Ureter (tissue), 1 donor: ENCODE data around the gene OR52N5. TPM values are rescaled to one million over a fixed set of nuclear protein-coding genes. Genes with fewer than 3 reads are reported as not detected.
A peak's percentile ranks its signal among the peaks of the same experiment; 100 is the strongest.

Source experiments
- DNase-seq: peaks from one replicate; pipeline ENCODE4 v3.0.0-alpha.2; 2020; ENCODE audit warnings: low spot score
- total RNA-seq: library from RNA; stranded (reverse); gene quantifications from one replicate; pipeline ENCODE4 v1.2.4, GENCODE V29; 2023
- donor health status: DM: yes; HTN: yes; CAD: no.

Gene OR52N5
- total RNA-seq = not detected

DNA sequence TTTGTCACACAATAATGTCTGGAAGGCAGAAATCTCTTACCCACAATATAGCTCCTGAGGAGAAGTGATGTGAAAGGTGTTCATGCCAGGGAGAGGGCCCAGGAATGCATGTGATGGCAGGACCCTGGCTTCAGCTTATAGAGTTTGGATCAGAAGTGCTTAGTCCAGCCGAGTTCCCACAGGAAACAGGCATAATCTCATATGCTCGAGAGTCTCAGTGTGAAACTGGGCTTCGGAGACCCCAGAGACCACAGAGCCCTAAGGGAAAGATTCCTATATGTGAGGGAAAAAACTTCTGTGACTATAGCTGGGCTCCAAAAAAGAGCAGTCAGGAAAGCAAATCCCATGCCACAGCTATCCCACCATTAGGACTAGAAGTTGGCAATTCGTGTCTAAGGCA, at the start of gene OR52N5:
Gene OR52N5 (minus strand): TSS at position 101 of the 400 bp plus-strand sequence. CDS start 4,721 bp downstream, outside the sequence.
- DNase-seq = no peak

DNA sequence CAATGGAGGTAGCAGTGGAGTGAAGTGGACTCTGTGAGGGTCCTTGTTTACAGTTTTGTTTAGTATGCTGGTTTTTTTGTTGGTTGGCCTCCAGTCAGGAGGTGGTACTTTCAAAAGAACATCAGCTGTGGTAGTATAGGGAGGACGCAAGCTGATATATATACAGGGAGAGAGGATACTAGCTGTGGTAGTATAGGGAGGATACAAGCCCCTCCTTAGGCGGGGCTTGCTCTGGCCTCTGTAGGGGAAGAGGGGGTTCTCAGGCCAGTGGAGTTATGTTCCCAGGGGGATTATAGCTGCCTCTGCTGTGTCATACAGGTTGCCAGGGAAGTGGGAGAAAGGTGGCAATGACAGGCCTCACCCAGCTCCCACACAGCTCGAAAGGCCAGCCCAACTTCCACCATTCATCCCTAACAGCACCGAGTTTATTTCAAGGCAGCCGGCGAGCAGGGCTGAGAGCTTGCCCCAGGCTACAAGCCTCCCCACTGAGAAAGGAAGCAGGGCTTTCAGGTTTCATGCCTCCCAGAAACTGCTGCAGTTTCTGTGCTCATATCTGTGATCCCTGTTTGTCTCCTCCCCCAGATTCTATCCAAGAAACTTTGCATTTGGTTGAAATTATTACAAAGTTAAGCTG, 48.2 kb upstream of the OR52N5 start:
- DNase-seq = no peak

DNA sequence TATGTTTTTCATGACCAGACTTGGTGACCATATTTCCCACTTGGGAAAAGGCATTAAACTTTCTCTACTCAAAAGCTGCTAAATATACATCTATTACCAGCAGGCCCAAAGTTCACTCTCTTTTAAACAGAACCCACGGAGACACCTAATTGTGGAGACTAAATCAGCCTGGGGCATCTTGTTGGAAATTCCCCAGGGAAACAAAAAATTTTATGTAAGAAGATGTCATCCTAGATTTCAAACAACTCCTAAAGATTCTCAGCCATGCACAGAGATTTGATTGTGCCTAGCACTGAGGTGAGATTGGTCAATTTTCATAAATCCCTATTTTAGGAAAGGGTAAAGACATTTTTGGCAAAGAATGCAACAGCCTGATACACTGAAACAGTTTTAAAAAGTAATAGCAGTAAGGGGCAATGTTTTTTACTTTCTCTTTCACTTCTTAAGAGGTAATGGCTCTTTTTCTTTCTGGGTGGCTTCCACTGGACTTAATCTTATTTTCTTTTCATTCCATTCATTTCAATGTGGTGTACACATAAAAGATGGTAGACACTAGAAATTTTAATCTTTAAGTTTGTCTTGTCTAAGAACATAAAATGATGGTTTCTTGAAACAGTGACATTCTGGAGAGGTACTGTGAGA, 35.2 kb upstream of the OR52N5 start:
- no peak for DNase-seq

DNA sequence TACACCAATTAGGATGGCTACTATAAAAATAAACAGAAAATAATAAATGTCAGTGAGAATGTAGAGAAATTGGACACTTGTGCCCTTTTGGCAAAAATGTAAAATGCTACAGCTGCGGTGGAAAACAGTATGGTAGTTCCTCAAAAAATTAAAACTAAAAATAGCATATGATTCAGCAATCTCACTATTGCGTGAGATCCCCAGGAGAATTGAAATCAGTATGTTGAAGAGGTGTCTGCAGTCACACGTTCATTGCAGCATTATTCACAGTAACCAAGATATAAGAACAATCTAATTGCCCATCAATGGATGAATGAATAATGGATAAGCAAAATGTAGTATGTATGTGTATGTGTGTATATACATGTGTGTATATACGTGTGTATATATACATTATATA, 32.4 kb upstream of the OR52N5 start:
- no peak for DNase-seq

DNA sequence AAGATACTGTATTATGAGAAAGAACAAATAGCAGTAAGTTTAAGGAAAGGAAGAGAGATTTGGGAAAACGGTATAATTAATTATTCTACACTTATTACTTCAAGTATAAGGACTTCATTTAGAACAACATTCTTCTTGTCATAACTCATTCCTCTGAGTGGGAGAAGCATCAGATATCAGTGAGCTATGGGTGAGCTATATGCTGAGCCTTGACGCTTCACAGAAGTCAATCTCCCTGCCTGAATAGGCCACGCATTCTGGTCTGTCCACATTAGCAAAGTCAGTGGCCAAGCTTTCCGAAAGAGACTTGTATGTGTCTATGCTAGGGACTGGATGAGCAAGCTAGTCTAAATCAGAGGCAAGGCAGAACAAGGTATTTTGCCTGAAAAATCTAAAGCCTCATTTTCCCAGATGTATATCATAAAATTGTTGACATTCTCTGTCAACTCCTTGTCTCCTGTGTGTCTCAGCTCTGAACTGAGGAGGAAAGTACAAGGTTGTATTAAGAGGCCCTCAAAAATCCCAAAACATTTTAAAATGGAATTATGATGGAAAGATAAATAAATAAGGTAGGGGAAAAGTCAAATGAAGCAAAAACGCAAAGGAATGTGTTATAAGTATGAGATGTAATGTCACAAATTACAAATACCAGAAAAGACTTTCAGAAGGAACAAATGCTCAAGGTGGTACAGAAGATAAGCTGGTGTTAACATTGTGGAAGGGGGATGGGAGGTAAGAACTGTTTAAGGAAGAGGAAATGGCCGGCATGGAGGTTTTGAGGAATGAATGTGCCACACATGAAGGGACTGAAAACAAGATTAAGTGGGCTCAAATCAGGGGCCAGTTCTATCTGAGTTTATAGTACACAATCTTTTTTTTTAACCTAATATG, 27.0 kb upstream of the OR52N5 start:
- no peak for DNase-seq

DNA sequence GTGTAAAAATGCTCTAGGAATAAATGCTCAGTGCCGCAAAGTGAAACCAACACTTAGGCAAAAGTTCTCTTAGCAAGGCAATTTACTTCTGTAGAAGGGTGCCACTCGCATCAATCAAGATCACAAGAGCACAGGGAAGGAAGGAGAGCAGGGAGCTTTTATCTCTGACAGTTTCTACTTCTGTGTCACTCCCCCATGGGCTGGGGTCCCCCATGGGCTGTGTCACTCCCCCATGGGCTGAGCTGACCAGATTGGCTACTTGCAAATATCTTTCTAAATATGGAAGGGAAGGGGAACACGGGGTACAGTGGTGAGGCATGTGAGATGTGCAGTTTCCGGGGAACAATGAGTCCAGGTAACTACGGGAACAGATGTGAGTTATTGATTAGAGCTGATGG, 26.0 kb upstream of the OR52N5 start:
- no peak for DNase-seq

DNA sequence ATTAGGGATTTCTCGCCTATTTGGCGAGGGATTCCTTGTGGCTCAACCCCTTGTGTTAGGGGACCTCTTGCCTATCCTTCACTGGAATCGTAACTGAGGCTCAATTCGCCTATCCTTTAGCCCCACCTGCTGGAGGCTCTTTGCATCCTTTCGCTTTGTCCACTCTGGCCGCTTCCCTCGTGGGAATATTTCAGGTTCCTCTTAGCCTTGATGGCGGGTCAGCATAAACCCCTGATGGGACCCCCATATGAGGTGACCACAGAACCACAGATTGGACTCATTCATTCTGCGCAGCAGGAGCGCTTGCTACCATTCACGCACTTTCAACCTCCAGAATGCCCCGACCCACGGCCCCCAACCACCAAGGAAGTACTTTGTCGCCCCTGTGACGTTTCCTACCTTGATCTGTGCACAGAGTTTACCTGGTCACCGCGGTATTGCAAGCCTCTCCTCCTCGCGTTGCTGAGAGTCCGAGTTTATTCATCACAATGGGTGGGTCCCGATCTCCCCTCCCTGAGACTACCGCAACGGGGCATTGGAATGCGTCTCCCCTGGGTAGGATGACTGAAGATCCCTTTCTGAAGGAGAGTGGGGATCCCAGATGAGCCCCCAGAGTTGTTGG, 25.5 kb upstream of the OR52N5 start, which contains the start of gene OR52N2:
Gene OR52N2 (plus strand): TSS at position 425 of the 622 bp plus-strand sequence. CDS start 11,412 bp downstream, outside the sequence.
- DNase-seq = peak; percentile 79

DNA sequence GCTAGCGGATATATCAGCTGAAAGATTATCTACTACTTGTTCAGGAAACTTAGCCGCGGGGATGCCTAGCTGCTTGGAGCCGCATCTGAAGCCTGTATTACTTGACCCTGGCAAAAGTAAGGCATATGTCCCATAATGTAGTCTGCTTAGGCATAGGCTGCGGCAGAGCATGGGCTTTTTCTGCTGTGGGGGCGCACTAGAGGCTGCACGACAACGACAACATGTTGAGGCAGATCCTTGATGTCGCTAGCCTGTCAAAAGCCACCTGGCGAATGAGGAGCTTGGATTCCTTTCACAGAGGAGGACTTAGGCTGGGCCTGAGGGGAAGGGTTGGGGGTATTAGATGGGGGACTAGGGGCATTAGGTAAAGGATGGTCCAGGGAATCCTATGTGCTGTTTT, 24.4 kb upstream of the OR52N5 start:
- no peak for DNase-seq

DNA sequence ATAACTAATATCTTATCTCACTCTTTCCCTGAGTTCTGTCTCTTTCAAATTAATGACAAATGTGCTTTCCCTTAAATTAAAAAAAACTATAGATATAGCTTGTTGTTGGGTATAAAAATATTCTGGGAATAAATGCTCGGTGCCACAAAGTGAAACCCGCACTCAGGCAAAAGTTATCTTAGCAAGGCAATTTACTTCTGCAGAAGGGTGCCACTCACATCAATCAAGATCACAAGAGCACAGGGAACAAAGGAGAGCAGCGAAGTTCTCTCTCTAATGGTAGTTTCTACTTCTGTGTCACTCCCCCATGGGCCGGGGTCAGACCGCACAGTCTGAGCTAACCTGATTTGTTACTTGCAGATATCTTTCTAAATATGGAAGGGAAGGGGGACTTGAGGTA, 20.8 kb upstream of the OR52N5 start:
- DNase-seq = no peak

DNA sequence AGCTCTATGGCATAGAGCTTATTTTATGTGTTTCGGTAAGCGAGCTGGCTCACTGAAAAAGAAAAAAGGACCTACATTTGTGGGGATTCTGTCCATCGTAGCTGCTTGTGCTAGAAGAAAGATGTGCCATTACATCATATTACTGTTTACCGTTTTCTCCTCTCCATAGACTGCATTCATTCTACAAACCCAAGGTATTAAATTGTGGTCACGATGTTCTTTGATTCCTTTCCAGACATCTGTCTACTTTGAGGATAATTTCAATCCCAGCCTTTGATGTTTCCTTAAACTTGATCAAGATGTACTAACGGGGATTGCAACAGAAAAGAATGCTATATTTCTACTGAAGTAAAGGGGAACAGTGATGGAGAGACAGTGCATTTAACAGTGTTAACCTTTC, 13.4 kb upstream of the OR52N5 start:
- no peak for DNase-seq

DNA sequence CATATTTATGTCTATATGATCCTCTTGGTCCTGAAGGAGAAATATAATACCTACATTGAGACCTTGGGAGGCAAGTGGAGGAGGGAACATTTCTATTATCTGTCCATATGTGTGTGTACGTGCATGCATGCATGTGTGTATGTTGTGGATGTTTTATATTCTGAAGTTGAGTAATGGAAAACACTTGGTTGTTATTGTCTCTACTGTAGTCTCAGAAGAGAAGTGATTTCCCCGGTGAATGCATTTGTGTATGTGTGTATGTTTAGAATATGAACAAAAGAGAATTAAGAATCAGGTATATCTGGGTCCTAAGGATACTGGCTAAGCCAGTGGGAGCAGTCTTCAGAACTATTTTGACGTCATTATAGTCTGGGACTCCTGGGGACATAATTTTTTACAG, 8.0 kb upstream of the OR52N5 start, which contains the start of gene OR52N1:
Gene OR52N1 (minus strand): TSS at position 101 of the 400 bp plus-strand sequence. CDS start 2,449 bp downstream, outside the sequence.
- no peak for DNase-seq

DNA sequence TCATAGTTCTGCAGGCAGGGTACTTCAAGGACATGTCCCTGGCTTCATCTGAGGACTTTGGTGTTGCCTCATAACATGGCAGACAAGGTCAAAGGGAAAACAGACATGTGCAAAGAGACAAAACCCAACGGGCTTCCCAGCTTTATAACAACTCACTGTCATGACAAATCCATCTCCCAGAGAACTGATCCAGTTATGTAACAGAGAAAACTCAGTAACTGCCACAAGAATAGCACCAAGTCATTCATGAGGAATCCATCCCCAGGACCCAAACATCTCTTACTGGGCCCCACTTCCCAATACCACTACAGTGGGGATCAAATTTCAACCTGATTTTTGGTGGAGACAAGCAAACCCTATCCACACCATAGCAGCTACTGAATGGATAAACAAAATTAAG, 16.1 kb downstream of the OR52N5 start:
- DNase-seq = no peak

DNA sequence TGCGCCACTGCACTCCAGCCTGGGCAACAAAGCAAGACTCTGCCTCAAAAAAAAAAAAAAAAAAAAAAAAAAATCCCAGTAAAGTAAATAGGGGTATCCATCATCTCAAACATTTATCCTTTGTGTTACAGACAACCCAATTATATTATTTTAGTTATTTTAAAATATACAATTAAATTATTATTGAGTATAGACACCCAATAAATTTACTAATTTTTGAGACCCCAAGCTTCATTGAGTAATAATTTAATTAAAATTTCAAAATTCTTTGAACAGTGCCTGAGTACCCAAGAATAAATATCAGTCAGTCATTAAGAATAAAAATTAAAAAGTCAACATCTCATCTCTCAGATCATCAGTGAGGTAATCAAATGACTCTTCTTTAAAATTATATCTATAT, 29.2 kb downstream of the OR52N5 start, which contains the start of gene OR52N4:
Gene OR52N4 (plus strand): TSS at position 301 of the 400 bp plus-strand sequence. CDS start 498 bp downstream, outside the sequence.
- DNase-seq = no peak

DNA sequence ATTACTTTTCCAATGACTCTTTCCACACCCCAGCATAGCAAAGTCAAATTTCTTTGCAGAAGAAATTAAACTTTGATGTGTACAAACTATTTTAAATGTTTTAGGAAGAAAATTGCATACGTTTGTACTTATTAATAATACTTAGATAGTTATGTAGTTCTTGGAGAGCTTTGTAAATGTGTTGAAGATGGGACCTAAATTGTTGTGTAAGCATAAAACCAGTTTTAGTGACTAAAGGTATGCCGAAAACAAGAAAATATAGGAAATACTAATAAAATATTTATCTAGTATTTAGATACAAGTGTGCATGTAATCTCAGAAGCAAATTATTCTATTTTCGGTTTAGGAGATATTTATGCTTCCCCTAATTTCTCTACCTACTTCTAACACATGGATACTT, 33.3 kb downstream of the OR52N5 start:
- DNase-seq = no peak

DNA sequence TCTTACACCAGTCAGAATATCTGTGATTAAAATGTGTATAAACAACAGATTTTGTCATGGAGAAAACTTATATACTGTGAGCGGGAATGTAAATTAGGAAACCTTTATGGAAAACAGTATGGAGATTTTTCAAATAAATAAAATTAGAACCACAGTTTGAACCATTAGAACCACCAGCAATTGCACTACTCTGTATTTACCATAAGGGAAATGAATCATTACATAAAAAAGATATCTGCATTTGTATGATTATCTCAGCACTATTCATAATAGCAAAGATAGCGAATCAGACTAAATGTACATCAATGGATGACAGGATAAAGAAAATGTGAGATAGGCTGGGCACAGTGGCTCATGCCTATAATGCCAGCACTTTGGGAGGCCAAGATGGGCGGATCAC, 36.5 kb downstream of the OR52N5 start:
- DNase-seq = no peak

DNA sequence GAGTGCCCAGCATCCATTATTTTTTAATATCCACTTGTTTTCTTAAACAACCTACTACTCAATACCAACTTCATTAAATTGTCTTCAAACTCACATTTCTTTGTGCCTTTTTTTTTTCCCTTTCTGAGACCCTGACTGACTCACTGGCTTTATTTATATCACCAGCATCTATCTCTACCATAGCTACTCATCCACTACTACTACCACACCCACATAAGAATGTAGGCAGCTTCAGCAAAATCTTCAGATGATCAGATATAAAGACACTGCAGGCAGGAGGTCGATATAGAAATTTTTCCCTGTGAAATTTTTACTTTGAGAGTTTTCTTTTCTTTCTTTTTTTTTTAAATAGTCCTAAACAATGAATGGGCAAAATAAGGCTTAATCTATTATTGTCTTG, 44.7 kb downstream of the OR52N5 start:
- DNase-seq = no peak

DNA sequence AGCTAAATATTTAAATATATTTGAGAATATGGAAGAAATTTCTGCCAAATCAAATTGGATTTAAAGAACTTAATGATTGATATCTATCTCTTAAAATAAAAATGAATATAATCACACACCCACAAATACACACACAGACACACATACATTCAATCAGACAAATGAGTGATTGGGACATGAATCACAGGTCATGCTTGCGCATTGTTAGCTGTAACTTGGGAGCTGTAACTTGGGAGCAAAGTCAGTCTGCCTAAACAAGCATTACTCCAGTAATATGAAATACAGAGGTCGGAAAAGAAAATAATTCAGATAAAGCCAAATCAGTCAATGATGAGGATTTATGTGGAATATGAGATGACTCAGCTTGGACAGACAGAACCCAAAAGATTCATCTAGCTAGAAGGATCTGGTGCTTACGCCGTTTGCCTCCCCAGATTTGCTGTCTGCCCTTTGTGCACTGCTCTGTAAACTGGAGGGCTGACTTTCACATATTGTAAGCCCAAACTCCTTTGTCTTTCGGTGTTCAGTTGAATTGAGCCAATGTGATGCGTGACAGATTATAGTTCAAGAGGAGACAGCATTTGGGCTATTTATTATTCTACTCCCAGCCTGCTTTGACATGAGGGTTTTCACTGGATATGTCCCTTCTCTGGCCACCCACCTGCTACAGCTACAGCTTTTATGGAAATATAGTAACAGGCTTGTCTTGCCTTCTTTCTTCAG, 45.3 kb downstream of the OR52N5 start:
- DNase-seq = no peak

DNA sequence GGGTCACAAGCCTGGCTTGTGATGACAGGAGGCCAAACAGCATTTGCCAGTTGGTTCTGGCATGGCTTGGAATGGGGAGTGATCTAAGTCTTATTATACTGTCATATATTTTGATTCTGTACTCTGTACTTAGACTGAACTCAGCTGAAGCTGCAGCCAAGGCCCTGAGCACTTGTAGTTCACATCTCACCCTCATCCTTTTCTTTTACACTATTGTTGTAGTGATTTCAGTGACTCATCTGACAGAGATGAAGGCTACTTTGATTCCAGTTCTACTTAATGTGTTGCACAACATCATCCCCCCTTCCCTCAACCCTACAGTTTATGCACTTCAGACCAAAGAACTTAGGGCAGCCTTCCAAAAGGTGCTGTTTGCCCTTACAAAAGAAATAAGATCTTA, 46.1 kb downstream of the OR52N5 start:
- DNase-seq = no peak

DNA sequence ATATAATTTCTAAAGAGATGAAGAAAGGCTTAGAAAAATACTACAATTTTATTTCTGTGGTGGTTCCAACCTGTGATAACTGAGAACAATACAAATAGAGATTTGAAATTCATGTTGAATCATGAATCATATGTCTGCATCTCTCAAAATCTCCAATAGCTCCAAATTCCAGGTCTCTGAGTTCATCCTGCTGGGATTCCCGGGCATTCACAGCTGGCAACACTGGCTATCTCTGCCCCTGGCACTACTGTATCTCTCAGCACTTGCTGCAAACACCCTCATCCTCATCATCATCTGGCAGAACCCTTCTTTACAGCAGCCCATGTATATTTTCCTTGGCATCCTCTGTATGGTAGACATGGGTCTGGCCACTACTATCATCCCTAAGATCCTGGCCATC, 46.8 kb downstream of the OR52N5 start, which contains the start of gene OR56B1:
Gene OR56B1 (plus strand): TSS at position 53 of the 400 bp plus-strand sequence. CDS start 69 bp downstream, at position 122.
- no peak for DNase-seq

DNA sequence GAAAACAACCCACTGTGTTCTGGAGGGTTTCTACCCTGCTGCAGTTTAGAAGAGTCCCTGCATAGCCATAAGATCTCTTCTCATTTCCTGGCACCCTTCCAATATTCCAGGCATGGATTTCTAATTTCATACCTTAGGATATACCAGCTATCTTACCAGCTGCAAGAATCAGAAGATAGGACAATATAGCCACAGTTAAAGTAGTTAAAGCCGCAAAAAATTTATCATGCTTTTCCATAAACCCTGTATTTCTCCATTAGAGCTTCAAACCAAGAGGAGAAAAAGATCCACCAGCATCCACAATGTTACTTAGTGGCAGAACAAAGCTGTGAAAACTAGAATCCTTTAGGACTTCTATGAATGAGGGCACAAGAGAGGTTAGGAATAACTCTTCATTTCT, 55.5 kb downstream of the OR52N5 start:
- DNase-seq = no peak

DNA sequence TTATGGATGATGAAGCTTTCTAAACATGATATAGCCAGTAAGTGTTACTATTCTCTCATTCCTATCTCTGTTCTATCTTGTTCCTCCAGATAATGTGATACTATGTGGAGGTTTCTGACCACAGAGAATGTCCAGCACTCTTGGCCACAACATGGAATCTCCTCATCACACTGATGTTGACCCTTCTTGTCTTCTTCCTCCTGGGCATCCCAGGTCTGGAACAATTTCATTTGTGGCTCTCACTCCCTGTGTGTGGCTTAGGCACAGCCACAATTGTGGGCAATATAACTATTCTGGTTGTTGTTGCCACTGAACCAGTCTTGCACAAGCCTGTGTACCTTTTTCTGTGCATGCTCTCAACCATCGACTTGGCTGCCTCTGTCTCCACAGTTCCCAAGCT, 56.8 kb downstream of the OR52N5 start:
- no peak for DNase-seq
